Measurements from ENCODE around the gene RTN4RL1.
"Not testable (repeated sequence)": the region's sequence is repeated elsewhere in the genome, so short reads cannot be mapped to it uniquely, and the experiment has no call there.

Gene RTN4RL1

DNA sequence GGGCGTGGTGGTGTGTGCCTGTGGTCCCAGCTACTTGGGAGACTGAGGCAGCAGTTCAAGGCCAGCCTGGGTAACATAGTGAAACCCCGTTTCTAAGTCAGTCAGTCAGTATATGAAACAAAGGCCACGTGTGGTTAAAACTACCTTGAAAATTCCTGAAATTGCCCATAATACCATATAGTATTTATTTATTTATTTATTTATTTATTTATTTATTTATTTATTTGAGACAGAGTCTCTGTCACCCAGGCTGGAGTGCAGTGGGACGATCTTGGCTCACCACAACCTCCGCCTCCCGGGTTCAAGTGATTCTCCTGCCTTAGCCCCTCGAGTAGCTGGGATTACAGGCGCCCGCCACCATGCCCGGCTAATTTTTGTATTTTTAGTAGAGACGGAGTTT is 129.7 kb downstream of the RTN4RL1 start:
- DNase-seq (ENCODE audit: low read depth): not testable (repeated sequence)

DNA sequence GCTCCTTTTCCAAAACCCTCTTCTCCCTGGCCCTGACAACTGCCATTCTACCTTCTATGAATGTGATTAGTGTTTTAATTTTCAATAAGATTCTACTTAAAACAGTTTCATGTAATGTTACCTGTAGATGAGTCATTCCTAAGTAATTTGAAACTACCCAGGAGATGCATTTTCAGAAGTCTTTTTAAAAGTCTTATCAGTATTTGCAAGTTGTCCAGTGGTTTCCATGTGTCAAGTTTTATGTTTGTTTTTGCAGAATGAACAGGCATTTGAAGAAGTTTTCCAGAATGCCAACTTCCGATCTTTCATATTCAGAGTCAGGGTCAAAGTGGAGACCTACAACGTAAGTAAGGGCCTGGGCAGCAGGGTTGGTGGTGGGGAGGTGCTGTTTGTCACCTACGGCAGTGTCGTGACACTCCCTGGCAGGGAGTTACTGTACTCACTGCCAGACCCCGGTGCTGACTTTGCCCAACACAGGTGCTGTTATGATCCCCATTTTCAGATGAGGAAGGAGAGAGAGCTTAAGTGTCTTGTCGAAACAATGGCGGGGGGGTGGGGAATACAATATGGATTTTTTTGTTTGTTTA is 130.3 kb downstream of the RTN4RL1 start:
- DNase-seq (ENCODE audit: low read depth): no peak

DNA sequence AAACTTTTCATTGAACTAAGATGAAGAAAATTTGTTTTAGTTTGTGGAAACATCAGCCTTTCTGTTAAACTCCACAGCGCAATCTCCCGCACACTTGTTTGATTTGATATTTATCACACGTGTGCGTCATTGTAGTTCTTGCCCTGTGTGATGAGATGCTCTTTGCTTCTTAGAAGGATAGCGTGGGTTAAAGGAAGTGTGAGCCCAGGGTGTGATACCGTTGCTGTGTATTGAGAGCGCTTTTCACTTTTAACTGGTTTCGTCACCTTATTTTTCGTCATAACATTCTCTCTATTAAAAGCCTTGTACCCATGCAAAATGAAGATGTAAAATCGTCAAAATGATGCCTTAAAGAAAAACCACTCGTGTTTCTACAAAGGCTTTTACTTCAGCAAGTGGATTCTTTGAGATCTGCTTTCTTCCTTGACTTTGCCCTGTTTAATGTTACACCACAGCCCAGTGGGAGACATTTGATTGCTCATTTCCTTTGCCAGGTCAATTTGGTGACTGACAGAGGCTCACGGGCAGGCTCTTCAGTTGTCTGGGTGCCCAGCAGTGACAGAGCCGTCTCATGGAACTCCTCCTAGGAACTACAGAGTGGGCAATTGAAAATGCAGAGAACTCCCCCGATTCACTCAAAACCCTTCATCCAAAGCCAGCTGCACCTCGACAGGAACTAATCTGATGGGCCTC is 134.2 kb downstream of the RTN4RL1 start:
- DNase-seq (ENCODE audit: low read depth): no peak

DNA sequence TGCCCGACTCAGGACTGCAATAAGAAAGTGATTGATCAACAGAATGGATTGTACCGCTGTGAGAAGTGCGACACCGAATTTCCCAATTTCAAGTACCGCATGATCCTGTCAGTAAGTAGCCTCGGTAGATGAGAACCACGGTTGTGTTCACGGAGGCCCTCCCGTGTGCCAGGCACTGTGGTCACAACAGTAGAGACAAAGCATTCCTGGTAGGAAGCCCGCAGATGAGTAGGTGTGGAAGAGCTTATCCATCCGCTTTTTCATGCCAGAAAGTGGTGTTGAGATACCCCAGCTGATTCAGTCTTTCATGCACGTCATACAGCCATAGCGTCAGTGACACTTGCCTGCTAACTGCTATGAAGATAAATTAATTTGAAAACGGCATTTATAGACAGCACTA is 136.4 kb downstream of the RTN4RL1 start:
- DNase-seq (ENCODE audit: low read depth): no peak
